HepG2 (cell line): Measurements from ENCODE around the gene TRIM74. TPM values are rescaled to one million over a fixed set of nuclear protein-coding genes. Genes with fewer than 3 reads are reported as not detected.

Source experiments
- ETV5 ChIP-seq: IDR thresholded peaks from 2 replicates; pipeline ENCODE4 v1.6.1; 2018; ENCODE audit warnings: missing biosample characterization, missing genetic modification reagents, inconsistent platforms, borderline replicate concordance
- FOSL2 ChIP-seq: sonication (generic); formaldehyde crosslinking; IDR thresholded peaks from 2 replicates; pipeline ENCODE4 v1.4.0; 2020; ENCODE audit warnings: missing genetic modification reagents
- GABPA ChIP-seq, 2 experiments: IDR thresholded peaks; 2 replicates each; pipeline ENCODE4 v1.6.1; 2011 to 2016; ENCODE audit warnings: low read depth in 2 of 2, low read length in 1 of 2, missing biosample characterization in 1 of 2, missing genetic modification characterization in 1 of 2
- GATA4 ChIP-seq: sonication (generic); IDR thresholded peaks from 2 replicates; pipeline ENCODE4 v1.6.1; 2016; ENCODE audit warnings: antibody characterized with exemption, low read depth, borderline replicate concordance
- HMGXB4 ChIP-seq, 2 experiments: sonication (generic) in 1 of 2; formaldehyde crosslinking in 1 of 2; IDR thresholded peaks; 2 replicates each; pipeline versions ENCODE4 v1.4.0 to v1.6.1; 2018 to 2020; ENCODE audit warnings: missing genetic modification reagents in 2 of 2, borderline replicate concordance in 1 of 2, low read depth in 1 of 2, mild to moderate bottlenecking in 1 of 2, missing biosample characterization in 1 of 2
- KLF15 ChIP-seq: sonication (generic); formaldehyde crosslinking; IDR thresholded peaks from 2 replicates; pipeline ENCODE4 v1.8.1; 2023; ENCODE audit warnings: borderline replicate concordance, mild to moderate bottlenecking, inconsistent platforms, missing genetic modification reagents, mixed read lengths
- MED1 ChIP-seq: sonication (generic); formaldehyde crosslinking; IDR thresholded peaks from 2 replicates; pipeline ENCODE4 v1.4.0; 2020; ENCODE audit warnings: missing genetic modification reagents
- MYC ChIP-seq: sonication (generic); formaldehyde crosslinking; IDR thresholded peaks from 2 replicates; pipeline ENCODE4 v1.9.0; 2021; ENCODE audit warnings: missing genetic modification reagents, borderline replicate concordance
- NKX3-1 ChIP-seq: sonication (generic); formaldehyde crosslinking; IDR thresholded peaks from 2 replicates; pipeline ENCODE4 v1.5.0; 2020; ENCODE audit warnings: missing genetic modification reagents
- PITX1 ChIP-seq: sonication (generic); formaldehyde crosslinking; IDR thresholded peaks from 2 replicates; pipeline ENCODE4 v1.5.1; 2020; ENCODE audit warnings: mild to moderate bottlenecking, missing genetic modification reagents
- POLR2G ChIP-seq: fragments of 200-400 bp; formaldehyde crosslinking; IDR thresholded peaks from 2 replicates; pipeline ENCODE4 v1.6.1; 2018; ENCODE audit warnings: mild to moderate bottlenecking, low read depth, low read length, moderate library complexity
- RAD21 ChIP-seq: fragments of 450-650 bp; formaldehyde crosslinking; IDR thresholded peaks from 2 replicates; pipeline ENCODE4 v1.5.0; 2020; ENCODE audit warnings: mild to moderate bottlenecking
- SALL2 ChIP-seq: sonication (generic); formaldehyde crosslinking; IDR thresholded peaks from 2 replicates; pipeline ENCODE4 v1.8.1; 2023; ENCODE audit warnings: mild to moderate bottlenecking, missing genetic modification reagents, inconsistent platforms
- SKI ChIP-seq: fragments of 450-650 bp; IDR thresholded peaks from one replicate; pipeline ENCODE4 v1.6.1; 2018; ENCODE audit warnings: mild to moderate bottlenecking; ENCODE audit not compliant: partially characterized antibody
- SP5 ChIP-seq: IDR thresholded peaks from 2 replicates; pipeline ENCODE4 v1.6.1; 2016; ENCODE audit warnings: low read depth, borderline replicate concordance
- TAF1 ChIP-seq: sonication (generic); formaldehyde crosslinking; IDR thresholded peaks from 2 replicates; pipeline ENCODE4 v1.4.0; 2020; ENCODE audit warnings: missing genetic modification reagents
- TARDBP ChIP-seq: sonication (generic); formaldehyde crosslinking; IDR thresholded peaks from 2 replicates; pipeline ENCODE4 v1.8.0; 2022; ENCODE audit warnings: mild to moderate bottlenecking, missing genetic modification reagents
- ZBTB38 ChIP-seq: sonication (generic); formaldehyde crosslinking; IDR thresholded peaks from 2 replicates; pipeline ENCODE4 v1.5.1; 2020; ENCODE audit warnings: mild to moderate bottlenecking, missing genetic modification reagents
- ZFP1 ChIP-seq: IDR thresholded peaks from 2 replicates; pipeline ENCODE4 v1.6.1; 2016
- ZFY ChIP-seq: sonication (generic); formaldehyde crosslinking; IDR thresholded peaks from 2 replicates; pipeline ENCODE4 v1.4.0; 2020; ENCODE audit warnings: missing genetic modification reagents
- ZNF552 ChIP-seq: sonication (generic); formaldehyde crosslinking; IDR thresholded peaks from 2 replicates; pipeline ENCODE4 v1.9.0; 2022; ENCODE audit warnings: missing genetic modification reagents, mild to moderate bottlenecking, borderline replicate concordance
- ZNF766 ChIP-seq: sonication (generic); formaldehyde crosslinking; IDR thresholded peaks from 2 replicates; pipeline ENCODE4 v1.5.0; 2020; ENCODE audit warnings: missing genetic modification reagents, borderline replicate concordance
- ZNF800 ChIP-seq: sonication (generic); formaldehyde crosslinking; IDR thresholded peaks from 2 replicates; pipeline ENCODE4 v1.4.0; 2020; ENCODE audit warnings: missing genetic modification reagents
- polyA plus RNA-seq, 8 experiments: library from polyadenylated mRNA; depleted of rRNA in 3 of 8; stranded (reverse) in 7 of 8; unstranded in 1 of 8; fragments of >200 nt; fragmentation: Illumina TruSeq in 4 of 8; extraction: Trizol in 4 of 8; gene quantifications; 2 replicates each; pipeline versions ENCODE4 v1.2.1 to v1.2.3, GENCODE V29; 2011 to 2016; ENCODE audit warnings: low read depth in 4 of 8, missing spikeins in 1 of 8, mixed read lengths in 1 of 8; ENCODE audit not compliant: insufficient read depth in 1 of 8
- total RNA-seq, 5 experiments: library from RNA; depleted of rRNA; stranded (reverse); fragments of >200 nt; fragmentation: Illumina TruSeq; extraction: Trizol; gene quantifications; 2 replicates each; pipeline ENCODE4 v1.2.3, GENCODE V29; 2016; ENCODE audit warnings: low read depth in 1 of 5
- TF ChIP-seq, protein P1 (sequence below): sonication (generic); formaldehyde crosslinking; IDR thresholded peaks from 2 replicates; pipeline ENCODE4 v1.4.0; 2020; ENCODE audit warnings: missing genetic modification reagents

TRIM74 gene
- total and polyA plus RNA-seq, 2 of the 13 experiments (the other 11 are each of a cell fraction or from before 2014, with no cell fraction given): 0.51 to 1.4 TPM

GRCh38 chr7:73005693-73006447 is 36.6 kb upstream of the TRIM74 start (continued):
- TF ChIP-seq FOSL2 (CRISPR knock-in tag): peak; percentile 31; the same call in 1 of the 2 replicates
- peak; percentile 70 for TF ChIP-seq ZFY (CRISPR knock-in tag)
- 0 out of 2 replicates have a peak, but pooled peaks have one; percentile 33 for TF ChIP-seq ZFP1 (CRISPR knock-in tag)
- TF ChIP-seq, protein P1, sequence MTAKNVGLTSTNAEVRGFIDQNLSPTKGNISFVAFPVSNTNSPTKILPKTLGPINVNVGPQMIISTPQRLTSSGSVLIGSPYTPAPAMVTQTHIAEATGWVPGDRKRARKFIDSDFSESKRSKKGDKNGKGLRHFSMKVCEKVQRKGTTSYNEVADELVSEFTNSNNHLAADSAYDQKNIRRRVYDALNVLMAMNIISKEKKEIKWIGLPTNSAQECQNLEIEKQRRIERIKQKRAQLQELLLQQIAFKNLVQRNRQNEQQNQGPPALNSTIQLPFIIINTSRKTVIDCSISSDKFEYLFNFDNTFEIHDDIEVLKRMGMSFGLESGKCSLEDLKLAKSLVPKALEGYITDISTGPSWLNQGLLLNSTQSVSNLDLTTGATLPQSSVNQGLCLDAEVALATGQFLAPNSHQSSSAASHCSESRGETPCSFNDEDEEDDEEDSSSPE (CRISPR knock-in tag): 0 out of 2 replicates have a peak, but pooled peaks have one; percentile 29
- TF ChIP-seq MED1 (CRISPR knock-in tag): peak; percentile 20; the same call in 1 of the 2 replicates
- TF ChIP-seq ZNF552 (CRISPR knock-in tag): 0 out of 2 replicates have a peak, but pooled peaks have one; percentile 11
- TF ChIP-seq MYC (CRISPR knock-in tag): peak; percentile 67; the same call in 1 of the 2 replicates
- 0 out of 2 replicates have a peak, but pooled peaks have one; percentile 37 for TF ChIP-seq PITX1 (CRISPR knock-in tag)
- TF ChIP-seq ZBTB38: peak; percentile 44; the same call in 1 of the 2 replicates
- TF ChIP-seq NKX3-1 (CRISPR knock-in tag): peak; percentile 74; the same call in 1 of the 2 replicates
- TF ChIP-seq HMGXB4 (CRISPR knock-in tag; IDR thresholded peaks at IDR 0.05; ENCODE audit: borderline replicate concordance in 1 of 2, low read depth in 1 of 2): peak in 1 of 2 experiments; percentile 70; a peak in 2 of 4 replicates
- peak; percentile 37; the same call in 1 of the 2 replicates for TF ChIP-seq RAD21 (CRISPR knock-in tag)
- peak; percentile 29; the same call in 1 of the 2 replicates for TF ChIP-seq GABPA (IDR thresholded peaks at IDR 0.05; ENCODE audit: low read depth, low read length)
- peak; percentile 71 for TF ChIP-seq GABPA (CRISPR knock-in tag; IDR thresholded peaks at IDR 0.05; ENCODE audit: low read depth)
- peak; percentile 78; the same call in 1 of the 2 replicates for TF ChIP-seq GATA4
- TF ChIP-seq ZNF766 (CRISPR knock-in tag): 0 out of 2 replicates have a peak, but pooled peaks have one; percentile 50
- peak; percentile 81 for TF ChIP-seq POLR2G
- peak; percentile 31; the same call in 1 of the 2 replicates for TF ChIP-seq ETV5 (CRISPR knock-in tag)
- TF ChIP-seq SP5 (CRISPR knock-in tag): peak; percentile 59; the same call in 1 of the 2 replicates
- 0 out of 2 replicates have a peak, but pooled peaks have one; percentile 26 for TF ChIP-seq ZNF800
- TF ChIP-seq TAF1: peak; percentile 78
- TF ChIP-seq SALL2 (CRISPR knock-in tag): peak; percentile 46; the same call in 1 of the 2 replicates
- 0 out of 2 replicates have a peak, but pooled peaks have one; percentile 11 for TF ChIP-seq KLF15 (CRISPR knock-in tag)
- peak; percentile 12; the same call in 1 of the 2 replicates for TF ChIP-seq TARDBP
- TF ChIP-seq SKI: peak; percentile 22
